NCI-H748 (cell line): ENCODE data around the gene ITGAX.

ENCODE experiments used
- DNase-seq: peaks from one replicate; lab custom pipeline; 2025; ENCODE audit not compliant: unreplicated experiment; lab: John Stamatoyannopoulos, UW

Gene ITGAX

DNA sequence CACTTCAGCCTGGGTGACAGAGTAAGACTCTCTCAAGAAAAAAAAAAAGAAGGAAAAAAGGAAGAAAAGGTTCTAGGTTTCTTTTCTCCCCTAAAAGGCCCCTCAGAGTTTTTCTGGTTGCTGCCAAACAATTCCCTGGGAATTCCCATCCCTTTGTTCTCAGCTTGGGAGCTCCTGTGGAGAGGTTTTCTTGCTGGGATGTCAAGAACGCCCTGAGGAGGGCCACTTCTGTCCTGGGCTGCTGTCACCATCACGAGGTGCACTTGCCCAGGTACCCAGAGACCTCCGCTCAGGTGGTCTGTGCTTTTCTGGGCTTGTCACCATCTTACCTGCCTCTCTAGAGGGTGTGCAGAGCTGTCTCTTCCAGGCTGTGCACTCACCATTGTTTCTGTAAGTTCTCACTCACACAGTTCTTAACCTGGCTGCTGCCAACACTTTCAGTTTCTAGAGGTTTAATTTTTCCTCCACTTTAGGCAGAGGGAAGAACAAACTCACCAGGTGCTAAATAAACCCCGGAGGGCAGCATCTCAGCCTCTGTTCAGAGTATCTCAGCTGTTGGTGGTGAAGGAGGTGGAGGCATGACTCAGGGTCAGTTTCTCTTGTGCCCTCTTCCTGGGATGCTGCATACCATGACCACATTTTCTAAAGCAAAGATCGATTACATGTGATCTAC lies 75.5 kb downstream of the ITGAX start:
- no peak for DNase-seq
